K562 (cell line): Measurements from ENCODE around the gene HAPLN1.

Source experiments
- TAF1 ChIP-seq: IDR thresholded peaks from 2 replicates; pipeline ENCODE4 v1.6.1; 2011; ENCODE audit warnings: mild to moderate bottlenecking, low read length, moderate library complexity; ENCODE audit not compliant: insufficient read depth, control insufficient read depth, severe bottlenecking; ENCODE audit errors: extremely low read depth
- TF ChIP-seq, protein P1 (sequence below), 3 experiments: IDR thresholded peaks in 2 of 3; conservative IDR thresholded peaks in 1 of 3; 2 replicates each; pipeline ENCODE4 v1.5.1; 2011 to 2012; ENCODE audit warnings: low read length in 3 of 3, mild to moderate bottlenecking in 3 of 3, control low read depth in 2 of 3, improper control_type of control experiment in 1 of 3, inconsistent platforms in 1 of 3, low read depth in 1 of 3, mixed read lengths in 1 of 3, moderate library complexity in 1 of 3; ENCODE audit not compliant: insufficient read depth in 2 of 3
- TF ChIP-seq, protein P2 (sequence below): sonication (generic); formaldehyde crosslinking; IDR thresholded peaks from 2 replicates; pipeline ENCODE4 v1.9.0; 2022; ENCODE audit warnings: mild to moderate bottlenecking, missing genetic modification reagents

DNA sequence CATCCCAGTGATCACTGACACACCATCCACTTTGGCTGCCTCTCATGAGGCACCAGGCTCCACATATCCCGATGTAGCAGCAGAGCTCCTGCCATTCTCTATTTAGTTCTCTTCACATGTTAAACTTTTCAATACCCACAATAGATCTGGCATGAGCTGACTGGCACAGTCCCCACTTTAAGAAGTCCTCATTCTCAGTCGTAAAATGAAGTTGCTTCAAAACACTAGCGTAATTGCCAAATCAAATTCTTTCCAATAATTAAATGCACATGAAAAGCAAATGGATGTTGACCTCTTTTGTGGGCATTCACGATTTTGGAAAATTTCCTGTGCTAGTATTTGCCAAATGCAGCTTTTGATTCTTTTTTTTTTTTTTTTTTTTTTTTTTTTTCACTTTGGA is 32.4 kb downstream of the HAPLN1 start:
- TF ChIP-seq, protein P1, sequence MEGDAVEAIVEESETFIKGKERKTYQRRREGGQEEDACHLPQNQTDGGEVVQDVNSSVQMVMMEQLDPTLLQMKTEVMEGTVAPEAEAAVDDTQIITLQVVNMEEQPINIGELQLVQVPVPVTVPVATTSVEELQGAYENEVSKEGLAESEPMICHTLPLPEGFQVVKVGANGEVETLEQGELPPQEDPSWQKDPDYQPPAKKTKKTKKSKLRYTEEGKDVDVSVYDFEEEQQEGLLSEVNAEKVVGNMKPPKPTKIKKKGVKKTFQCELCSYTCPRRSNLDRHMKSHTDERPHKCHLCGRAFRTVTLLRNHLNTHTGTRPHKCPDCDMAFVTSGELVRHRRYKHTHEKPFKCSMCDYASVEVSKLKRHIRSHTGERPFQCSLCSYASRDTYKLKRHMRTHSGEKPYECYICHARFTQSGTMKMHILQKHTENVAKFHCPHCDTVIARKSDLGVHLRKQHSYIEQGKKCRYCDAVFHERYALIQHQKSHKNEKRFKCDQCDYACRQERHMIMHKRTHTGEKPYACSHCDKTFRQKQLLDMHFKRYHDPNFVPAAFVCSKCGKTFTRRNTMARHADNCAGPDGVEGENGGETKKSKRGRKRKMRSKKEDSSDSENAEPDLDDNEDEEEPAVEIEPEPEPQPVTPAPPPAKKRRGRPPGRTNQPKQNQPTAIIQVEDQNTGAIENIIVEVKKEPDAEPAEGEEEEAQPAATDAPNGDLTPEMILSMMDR (IDR thresholded peaks at IDR 0.05 in 2 of 3, conservative IDR thresholded peaks at IDR 0.05 in 1 of 3; ENCODE audit: insufficient read depth in 2 of 3, low read depth in 1 of 3, low read length in 3 of 3): no peak
- no peak for TF ChIP-seq TAF1
- TF ChIP-seq, protein P2, sequence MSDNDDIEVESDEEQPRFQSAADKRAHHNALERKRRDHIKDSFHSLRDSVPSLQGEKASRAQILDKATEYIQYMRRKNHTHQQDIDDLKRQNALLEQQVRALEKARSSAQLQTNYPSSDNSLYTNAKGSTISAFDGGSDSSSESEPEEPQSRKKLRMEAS (CRISPR knock-in tag): no peak
